ENCODE results near the gene AIG1.
A peak's percentile ranks its signal among the peaks of the same experiment; 100 is the strongest.
"Not testable (repeated sequence)": the region's sequence is repeated elsewhere in the genome, so short reads cannot be mapped to it uniquely, and the experiment has no call there.

Gene AIG1

DNA sequence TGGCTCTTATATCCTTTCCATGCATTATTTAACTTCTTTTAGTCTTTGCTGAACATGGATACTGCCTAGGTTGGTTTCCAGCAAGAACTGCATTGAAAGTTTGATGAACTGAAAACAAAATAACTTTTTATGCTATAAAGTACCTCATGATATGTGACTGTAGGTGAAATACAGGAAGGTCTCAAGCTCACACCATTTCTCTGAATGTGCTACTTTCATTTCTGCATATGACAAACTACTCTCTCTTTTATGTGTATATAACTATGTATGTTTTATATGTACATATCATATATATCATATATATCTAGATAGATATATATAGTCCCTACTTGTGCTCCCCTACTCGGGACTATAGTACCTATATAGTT is 65.9 kb downstream of the AIG1 start:
- no peak for DNase-seq

DNA sequence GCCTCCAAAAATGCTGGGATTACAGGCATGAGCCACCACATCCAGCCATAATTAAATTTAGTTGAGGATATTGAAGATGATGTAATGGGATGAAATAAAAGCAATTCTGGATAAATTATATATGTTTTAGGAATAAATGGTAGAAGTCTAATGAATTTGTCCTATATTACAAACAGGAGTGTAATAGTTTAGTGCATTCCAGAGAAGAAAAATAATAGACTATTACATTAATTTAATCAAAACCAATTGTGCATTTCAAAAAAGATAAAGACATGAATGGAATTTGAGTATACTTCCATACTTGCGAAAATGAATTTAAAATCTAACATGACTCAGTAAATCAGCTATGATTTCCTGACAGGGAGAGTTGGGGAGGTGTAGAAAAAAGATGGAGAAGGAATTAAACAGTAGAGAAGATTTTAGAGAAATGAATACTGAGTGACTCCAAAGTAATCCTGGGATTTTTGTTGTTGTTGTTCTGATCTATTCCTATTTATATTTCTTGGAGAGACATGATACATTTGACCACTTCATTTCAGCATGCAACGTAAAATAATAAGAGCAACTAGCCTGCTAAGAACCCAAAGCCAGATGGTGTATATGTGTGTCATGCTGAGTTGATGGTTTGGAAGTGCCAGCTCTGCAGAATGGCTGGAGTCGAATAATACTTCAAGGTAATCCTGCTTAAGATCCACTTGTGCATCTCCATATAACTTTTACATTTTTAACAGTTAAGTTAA is 67.4 kb downstream of the AIG1 start:
- no peak for DNase-seq

DNA sequence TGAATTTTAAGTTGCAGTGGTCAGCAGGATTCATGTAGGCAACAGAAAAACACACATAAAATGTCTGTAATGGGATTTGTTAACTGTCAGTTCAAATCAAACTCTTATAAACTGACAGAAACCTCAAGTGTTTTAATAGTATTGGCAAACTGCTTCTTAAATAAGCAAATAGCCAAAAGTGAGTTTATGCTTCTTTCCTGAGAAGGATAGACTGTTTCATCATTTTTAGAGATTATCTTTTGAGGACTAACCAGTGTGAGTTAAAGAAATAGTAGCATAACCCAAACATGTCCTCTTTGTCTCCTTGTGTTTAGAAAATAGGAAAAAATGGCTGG is 68.0 kb downstream of the AIG1 start:
- DNase-seq = no peak

DNA sequence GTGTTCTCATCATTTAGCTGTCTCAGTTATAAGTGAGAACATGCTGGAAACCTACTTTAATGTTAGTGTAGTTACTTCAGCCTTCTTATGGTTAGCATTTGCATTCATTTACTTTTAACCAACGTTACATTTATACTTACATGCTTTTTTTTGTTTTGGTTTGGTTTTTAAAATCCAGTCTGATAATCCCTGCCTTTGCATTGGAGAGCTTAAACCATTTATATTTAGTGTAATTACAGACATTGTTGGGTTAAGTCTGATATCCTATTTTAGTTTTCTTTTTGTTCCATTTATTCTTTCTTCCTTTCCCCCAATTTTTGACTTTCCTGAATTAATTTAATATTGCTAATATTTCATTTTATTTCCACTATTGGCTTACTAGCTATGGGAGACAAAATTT is 70.2 kb downstream of the AIG1 start:
- no peak for DNase-seq

DNA sequence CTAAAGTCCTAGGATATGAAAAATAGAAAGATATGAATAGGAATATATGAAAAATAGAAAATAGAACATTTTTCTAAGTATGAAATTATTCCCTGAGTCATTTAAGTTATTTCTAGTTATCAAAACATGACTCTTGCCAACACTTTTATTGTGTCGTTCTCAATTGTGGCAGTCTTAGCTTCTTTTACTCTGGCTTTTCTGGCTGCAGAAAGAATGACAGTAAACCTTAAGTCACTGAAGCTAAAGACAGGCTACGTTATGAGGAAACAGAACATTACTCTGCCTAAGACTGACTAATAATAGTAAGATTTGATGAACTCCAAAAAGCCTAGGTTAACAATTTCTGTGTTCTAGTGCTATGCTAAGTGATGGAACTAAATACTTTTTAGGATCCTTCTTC is 74.6 kb downstream of the AIG1 start:
- no peak for DNase-seq

DNA sequence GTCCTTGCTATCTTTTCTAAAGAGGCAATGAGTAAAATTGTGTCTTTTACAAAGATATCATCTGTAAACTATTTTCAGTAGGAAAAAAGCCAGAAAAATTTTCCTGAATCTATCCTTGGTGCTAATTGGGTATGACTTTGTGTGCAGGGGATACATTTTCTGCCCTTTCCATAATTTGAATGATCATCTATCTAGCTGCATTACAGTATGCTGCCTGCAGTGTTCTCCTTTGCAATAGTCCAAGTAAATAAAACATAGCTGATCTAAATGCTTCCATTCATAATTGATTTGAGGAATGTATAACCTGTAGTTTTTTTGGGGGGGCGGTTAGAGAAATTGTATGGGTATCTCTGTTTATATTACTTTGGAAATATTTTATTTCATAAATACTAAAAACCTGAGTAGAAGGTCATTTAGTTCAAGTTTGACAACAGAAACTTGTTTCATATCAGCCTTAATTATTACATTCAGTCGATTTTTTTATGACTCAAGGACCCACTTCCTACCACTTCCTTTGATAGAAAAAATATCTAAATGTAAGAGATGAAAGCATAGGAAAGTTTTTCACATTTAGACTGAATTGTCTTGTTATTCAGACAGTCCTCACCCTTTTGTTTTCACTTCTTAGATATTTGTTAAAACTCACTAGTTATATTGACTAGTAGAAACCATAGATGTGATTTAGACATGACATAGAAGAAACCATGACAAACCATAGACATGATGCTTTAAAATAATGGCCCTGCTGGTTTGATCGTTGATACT is 75.3 kb downstream of the AIG1 start:
- no peak for DNase-seq

DNA sequence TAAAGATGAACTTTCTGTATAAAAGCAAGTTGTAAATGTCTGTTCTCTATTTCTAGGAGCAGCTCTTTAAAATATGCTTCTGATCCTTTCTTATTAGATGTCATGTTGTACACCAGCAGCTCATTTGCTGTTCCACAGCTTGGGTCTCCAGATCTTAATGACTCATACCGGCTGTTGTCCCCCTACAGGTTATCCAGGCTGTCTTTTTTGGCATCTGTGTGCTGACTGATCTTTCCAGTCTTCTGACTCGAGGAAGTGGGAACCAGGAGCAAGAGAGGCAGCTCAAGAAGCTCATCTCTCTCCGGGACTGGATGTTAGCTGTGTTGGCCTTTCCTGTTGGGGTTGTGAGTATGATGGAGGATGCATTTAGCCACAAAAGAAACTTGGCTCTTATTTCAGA is 76.0 kb downstream of the AIG1 start:
- DNase-seq = no peak

DNA sequence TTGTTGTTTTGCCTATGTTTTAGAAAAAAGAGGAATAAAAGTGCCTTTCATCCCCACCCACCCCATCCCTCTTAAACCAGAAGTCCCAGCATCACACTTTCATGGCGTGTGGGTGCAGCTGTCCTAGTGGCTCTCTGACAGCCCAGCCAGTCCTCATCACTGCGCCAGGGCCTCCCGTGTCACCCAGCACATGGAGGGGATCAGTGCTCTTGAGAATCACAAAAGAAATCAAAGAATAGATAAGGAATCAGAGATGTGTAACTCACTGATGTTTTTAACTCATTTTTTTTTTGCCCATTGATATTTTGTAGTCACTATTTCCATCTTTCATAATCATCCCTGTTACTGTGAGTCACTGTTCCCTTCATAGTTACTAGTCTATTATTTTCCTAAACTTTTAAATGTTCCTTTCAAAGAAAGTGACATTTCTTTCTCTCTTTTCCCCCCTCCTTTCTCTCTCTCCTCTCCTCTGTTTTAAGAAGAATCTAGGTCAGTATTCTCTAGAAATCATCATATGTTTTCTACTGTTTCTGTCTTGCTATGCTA is 78.6 kb downstream of the AIG1 start:
- peak in 1 of 56 donors; percentile 2 for DNase-seq

DNA sequence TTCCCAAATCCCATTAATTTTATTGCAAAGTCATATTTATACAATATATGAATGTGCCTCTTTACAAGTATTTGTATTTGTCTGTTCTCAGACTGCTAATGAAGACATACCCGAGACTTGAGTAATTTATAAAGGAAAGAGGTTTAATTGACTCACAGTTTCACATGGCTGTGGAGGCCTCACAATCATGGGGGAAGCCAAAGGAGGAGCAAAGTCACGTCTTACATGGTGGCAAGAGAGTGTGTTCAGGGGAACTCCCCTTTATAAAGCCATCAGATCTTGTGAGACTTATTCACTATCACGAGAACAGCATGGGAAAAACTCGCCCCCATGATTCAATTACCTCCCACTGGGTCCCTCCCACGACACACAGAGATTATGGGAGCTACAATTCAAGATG is 79.2 kb downstream of the AIG1 start:
- not testable (repeated sequence) for DNase-seq

DNA sequence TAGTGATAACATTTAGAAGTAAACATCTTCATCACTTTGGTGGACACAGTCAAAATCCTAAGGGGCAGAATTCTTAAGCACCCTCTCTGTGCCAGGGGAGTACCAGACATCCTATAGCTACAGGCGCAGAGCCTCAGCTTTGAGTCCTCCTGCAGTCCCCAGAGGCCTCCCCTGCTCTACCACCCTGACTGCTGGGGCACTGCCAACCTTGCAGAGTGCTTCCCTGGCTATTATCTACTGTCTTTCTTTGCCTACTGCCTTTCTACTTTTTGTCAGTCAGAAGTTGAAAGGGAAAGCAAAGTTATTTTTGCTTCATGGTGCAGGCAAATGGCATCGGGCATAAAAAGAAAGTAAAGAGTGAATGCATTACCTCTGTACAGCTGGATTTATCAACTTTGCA is 80.1 kb downstream of the AIG1 start:
- DNase-seq = no peak

DNA sequence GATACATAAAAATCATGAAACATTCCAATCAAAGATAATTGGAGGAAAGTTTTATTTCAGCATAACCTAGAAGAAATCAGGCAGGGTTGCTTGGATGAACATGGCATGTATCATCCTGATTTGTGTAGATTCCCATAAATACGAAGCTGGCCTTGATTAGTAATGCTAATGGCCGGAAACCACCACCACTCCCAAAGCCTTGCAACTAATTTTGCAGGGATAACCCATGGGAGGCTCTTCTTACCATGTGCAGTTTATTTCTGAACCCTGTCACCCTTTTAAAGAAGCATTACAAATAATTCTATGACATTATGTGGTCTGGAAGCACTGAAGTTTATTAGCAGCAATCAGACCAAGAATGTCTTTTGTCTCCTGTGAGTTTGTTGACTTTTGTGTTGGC is 80.8 kb downstream of the AIG1 start:
- no peak for DNase-seq

DNA sequence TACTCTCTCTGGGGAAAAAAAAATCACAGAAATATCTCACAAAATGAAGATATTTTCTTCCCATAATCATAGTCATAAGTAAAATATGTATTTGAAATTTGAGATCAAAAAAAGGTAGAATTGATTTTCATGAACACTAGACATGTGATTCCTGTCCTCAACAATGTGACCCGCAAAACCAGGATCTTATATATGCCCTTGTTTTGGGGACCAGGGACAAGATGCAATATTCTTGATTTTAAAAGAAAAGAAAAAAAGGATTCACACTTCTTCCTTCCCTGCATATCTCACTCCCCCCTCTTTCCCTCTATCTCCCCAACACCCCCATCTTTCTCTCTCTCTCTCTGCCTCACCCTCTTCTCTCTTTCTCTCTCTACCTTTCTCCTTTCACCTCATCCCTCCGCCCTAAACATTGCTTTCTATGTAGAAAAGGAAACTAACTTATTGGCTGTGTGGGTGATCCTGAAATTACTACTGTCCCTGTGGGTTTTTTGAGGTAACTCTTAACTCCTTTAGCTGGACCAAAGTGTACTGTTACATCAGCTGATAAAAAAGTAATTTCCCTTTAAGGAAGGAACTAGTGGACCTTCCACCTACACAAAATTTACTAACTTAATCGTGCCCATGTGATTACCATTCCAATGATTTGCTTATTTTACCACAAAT is 85.6 kb downstream of the AIG1 start:
- no peak for DNase-seq

DNA sequence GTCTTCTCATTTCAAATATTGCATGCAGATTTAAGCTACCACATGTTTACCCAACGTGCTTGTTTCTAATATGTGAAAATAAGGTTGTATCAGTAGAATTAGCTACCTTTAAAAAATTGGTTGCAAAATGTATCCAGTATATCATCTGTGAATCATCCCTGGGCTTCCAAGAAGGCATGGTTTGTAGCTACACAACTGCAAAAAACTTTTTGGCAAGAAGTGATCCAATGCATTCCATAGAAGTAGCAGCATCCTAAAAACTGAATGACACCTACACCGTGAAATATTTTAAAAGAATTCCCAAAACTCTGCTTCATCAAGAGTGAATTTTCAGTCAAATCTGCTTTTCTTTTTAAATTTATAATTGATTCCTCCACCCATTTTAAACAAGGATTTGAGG is 89.1 kb downstream of the AIG1 start:
- no peak for DNase-seq

DNA sequence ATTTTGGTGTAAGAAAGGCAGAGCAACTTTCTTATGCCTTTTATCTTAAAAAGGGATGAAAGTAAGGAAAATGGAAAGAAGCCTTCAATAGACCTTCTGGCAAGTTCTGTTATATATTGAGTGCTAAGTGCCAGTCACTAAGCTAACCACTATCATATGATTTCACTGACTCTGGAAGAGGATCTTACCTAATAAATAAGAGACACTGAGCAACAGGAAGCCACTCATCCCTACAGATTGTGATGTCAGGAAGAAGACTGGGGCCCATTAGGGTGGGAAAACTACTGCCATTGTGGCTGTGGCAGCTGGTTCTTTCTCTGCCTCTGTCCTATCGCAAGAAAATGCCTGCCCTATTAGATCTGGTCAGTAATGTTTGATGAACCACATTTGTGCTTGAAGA is 89.6 kb downstream of the AIG1 start:
- DNase-seq = no peak

DNA sequence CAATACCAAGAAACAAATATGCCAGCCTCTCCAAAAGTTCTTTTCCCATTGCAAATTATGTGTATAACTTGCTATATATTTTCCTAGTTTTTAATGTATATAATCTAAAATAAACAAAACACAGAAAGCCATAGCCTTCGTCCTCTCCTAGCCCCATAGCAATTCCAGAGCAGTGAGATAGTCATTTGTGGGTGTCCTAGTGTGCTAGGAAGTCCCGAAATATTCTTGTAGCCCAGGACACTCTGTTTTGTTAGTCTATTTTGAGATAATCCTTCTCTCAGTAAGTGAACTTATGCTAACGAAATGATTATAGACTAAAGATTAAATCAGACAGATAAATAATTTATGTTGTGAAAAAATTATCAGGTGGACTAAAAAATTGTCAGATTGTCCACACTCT is 90.7 kb downstream of the AIG1 start:
- no peak for DNase-seq

DNA sequence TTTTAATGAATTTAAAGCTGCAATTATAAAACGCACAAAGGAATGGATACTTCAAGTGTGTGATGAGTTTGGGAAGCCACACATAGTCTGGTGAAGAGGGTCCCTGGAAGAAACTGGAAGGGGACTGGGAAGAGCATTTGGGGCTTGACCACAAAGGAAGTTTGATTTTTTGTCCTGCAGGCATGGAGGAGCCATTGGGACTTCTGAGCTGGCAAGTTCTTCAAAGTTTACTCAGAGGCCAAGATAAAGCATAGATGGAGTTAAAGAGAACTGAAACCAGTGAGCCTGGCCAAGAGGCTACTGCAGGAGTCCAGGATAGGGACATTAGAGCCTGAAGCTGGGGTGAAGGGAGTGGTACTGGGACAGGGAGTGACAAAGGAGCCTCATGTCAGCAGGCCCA is 95.0 kb downstream of the AIG1 start:
- no peak for DNase-seq

DNA sequence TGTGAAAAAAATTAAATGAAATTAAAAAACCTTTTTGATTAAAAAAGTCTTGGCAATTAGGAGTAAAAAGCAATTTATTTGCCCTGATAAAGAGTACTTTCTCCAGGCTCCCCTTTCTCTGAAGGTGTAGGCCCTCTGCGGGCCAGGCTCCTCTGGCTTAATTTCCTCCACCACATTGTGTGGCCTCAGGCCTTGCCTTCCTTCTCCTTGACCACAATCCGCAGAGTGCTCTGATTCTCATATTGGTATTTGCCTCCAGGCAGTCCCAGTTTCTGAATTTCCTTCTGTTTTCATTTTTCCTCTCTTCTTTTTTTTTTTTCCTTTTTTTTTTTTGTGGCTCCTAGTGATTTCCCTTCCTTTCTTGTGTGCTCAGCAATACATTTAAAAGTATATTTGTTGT is 96.4 kb downstream of the AIG1 start:
- no peak for DNase-seq

DNA sequence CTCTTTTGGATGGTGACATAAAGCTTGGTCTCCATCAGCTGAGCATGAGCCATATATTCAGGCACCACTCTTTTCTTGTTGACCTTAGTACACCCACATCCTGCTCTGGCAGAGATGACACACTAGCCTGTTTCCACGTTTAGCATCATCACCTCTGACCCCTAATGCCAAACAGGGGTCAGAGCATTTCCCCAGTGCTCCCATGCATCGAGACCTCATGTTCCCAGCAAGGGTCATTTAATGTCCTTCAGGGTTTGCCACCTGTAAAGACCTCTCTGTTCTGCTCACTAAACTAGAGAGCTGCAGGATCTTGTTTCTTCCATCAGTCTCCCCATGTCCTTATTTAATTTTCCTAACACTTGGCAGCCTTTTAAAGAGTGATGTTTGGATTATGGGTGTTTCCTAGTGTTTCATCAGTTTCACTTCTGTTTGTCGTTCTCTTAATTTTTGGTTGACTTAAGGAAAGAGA is 97.5 kb downstream of the AIG1 start:
- no peak for DNase-seq

DNA sequence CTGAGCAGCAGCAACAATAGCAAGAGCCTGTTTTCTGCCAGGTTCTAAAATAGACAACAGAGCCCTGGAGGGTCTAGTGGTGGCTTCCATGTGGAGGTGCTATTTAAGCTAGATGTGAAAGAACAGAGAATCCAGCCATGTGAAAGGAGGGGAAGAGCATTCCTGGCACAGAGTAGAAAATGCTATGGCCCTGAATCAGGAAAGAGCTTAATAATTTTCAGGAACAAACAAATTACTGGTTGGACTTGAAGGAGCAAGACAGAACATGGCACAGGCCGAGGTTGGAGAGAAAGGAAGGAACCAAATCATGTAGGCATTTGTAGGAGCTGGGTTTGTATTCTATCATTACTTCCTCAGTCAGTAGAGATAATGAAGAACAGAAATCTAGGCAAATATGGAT is 98.3 kb downstream of the AIG1 start:
- DNase-seq = no peak

DNA sequence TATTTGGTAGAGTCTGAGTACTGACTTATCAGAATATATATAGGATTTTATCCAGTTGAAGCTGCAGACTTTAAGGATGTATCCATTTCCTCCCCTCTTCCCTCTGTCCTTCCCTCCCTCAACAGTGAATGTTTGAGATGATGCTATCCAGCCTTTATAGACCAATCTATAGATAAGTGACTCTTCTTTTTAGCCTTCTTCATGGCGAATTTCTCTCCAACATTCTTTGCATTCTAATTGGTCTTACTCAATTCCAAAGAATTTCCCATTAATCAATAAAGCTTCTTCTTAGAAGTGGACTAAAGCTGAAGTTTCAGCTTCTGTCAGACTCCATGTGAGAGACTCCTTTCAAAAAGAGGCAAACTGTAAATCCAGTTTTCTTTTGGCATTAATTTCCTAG is 99.3 kb downstream of the AIG1 start:
- DNase-seq = no peak

DNA sequence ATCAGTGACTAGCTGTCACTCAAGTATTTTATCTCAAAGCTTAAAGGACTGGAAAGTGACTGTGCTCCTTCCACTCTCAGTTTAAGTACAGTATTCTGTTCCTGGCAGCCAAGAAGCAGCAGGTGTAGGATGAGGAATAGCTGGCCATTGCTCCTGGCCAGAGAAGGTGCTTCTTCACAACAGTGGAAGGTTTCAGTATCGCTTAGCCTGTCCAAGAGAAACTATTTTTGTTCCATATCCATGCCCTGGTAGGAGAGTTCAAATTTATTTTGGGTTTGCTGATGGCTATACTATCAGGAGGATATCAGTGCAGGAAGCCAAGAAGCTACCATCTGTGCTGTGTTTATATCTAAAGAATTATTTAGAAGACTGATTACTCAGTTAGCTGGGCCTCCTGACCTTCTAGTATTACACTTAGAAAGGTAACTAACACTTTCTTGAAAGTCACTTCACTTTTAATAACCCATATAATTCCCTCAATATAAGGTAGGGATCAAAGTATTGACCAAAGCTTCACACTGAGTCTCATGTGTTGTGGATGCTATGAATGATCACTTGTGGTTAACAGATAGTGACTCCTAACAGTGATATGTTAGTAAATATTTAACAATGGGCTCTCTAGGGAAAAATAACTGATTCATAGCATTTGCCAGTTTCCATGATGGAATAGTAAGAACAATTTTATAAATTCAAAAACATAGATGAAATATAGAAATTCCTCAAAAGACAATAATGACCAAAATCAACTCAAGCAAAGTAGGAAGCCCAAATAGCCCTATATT is 99.9 kb downstream of the AIG1 start:
- no peak for DNase-seq

DNA sequence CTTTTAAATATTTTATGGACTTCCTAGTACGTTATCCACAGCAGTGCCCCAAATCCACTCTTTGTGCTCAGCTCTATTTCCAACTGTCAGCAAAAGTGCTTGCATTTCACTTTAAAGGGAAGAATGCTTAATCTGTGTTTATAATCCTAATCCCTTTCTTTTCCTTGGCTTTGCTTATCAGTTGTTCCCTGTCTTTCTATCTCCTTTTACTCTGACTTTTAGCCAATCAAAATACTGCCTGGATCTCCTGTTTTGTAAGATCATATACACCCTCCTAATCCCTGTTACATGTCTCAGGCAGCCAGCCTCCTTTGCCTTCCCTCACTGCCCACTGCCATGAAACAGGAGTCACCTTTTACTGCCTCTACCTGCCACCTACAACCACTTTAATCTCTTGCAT is 102.9 kb downstream of the AIG1 start:
- DNase-seq = no peak
